ENCODE data around the gene LLGL2.

DNA sequence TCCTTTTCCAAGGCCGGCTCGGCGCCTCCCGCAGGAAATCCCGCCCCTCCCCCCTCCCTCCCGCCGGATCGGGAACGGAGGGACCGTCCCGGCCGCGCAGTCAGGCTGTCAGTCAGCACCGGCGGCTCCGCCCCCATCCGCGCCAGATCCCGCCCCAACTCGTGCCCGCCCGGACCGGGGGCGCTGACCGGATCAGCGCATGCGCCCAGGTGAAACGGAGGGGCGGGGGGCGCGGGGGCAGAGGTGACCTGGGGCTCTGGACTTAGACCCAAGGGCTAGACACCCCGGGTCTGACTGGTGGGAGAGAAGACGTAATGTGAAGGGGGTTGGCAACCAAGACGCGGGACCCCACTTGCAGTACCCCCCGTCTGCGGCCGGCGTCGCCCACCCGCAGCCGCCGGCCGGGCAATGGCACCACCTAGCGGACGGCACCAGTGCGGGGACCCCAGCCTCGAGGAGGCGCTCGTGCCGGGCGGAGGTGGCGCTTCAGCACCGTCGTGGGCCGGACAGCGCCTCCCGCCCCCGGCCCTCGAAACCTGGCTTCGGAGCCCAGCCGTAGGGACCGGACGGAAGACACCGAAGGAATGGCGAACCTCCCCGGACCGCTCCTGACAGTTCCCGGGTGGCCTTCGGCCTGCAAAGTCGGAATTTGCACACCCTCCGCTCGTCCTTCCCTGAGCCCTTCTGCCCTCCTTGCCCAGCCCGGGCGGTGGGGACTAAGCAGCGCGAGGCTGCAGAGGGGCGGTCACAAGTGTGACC is 9.8 kb upstream of the LLGL2 start, which contains the start of gene CASKIN2:
- TF ChIP-seq, protein P1, sequence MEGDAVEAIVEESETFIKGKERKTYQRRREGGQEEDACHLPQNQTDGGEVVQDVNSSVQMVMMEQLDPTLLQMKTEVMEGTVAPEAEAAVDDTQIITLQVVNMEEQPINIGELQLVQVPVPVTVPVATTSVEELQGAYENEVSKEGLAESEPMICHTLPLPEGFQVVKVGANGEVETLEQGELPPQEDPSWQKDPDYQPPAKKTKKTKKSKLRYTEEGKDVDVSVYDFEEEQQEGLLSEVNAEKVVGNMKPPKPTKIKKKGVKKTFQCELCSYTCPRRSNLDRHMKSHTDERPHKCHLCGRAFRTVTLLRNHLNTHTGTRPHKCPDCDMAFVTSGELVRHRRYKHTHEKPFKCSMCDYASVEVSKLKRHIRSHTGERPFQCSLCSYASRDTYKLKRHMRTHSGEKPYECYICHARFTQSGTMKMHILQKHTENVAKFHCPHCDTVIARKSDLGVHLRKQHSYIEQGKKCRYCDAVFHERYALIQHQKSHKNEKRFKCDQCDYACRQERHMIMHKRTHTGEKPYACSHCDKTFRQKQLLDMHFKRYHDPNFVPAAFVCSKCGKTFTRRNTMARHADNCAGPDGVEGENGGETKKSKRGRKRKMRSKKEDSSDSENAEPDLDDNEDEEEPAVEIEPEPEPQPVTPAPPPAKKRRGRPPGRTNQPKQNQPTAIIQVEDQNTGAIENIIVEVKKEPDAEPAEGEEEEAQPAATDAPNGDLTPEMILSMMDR (conservative IDR thresholded peaks at IDR 0.05) = peak; percentile 100
- TF ChIP-seq ZFX (IDR thresholded peaks at IDR 0.05) = no peak
